DOHH2 (cell line): ENCODE results near the gene CNTNAP2.

Source experiments
- H3F3A ChIP-seq: fragments of 200-600 bp; sonication (generic), shearing (Covaris generic); 2 replicates; pipeline ENCODE4 v1.6.0; 2016; ENCODE audit warnings: antibody characterized with exemption, mild to moderate bottlenecking; ENCODE audit not compliant: control insufficient read depth, insufficient read depth
- H3K27ac ChIP-seq: fragments of 200-600 bp; sonication (generic); 2 replicates; pipeline ENCODE4 v1.5.1; 2014; ENCODE audit warnings: low read depth, mild to moderate bottlenecking, low read length, moderate library complexity
- H3K27me3 ChIP-seq: fragments of 200-600 bp; sonication (generic); 2 replicates; pipeline ENCODE4 v1.6.1; 2014; ENCODE audit warnings: mild to moderate bottlenecking, low read length, mixed read lengths; ENCODE audit not compliant: control insufficient read depth
- H3K36me3 ChIP-seq: fragments of 200-600 bp; sonication (generic); 2 replicates; pipeline ENCODE4 v1.6.1; 2014; ENCODE audit warnings: mild to moderate bottlenecking, low read length, moderate library complexity, mixed read lengths; ENCODE audit not compliant: control insufficient read depth
- H3K4me1 ChIP-seq: fragments of 200-600 bp; sonication (generic); 2 replicates; pipeline ENCODE4 v1.6.1; 2014; ENCODE audit warnings: mild to moderate bottlenecking, low read length, mixed read lengths; ENCODE audit not compliant: control insufficient read depth
- H3K4me2 ChIP-seq: fragments of 200-600 bp; sonication (generic); 2 replicates; pipeline ENCODE4 v1.6.0; 2014; ENCODE audit warnings: mild to moderate bottlenecking, low read length, moderate library complexity
- H3K4me3 ChIP-seq: fragments of 200-600 bp; sonication (generic); 2 replicates; pipeline ENCODE4 v1.5.1; 2014; ENCODE audit warnings: mild to moderate bottlenecking, low read length, mixed read lengths
- H3K79me2 ChIP-seq: fragments of 200-600 bp; sonication (generic); 2 replicates; pipeline ENCODE4 v1.6.1; 2014; ENCODE audit warnings: mild to moderate bottlenecking, low read length, mixed read lengths; ENCODE audit not compliant: control insufficient read depth
- H3K9me2 ChIP-seq: fragments of 200-600 bp; sonication (generic); replicated peaks from 2 replicates; pipeline ENCODE4 v1.6.1; 2014; ENCODE audit warnings: mild to moderate bottlenecking, low read length, mixed read lengths; ENCODE audit not compliant: control insufficient read depth
- H3K9me3 ChIP-seq: fragments of 200-600 bp; sonication (generic); 2 replicates; pipeline ENCODE4 v1.6.1; 2014; ENCODE audit warnings: antibody characterized with exemption, low read length, mixed read lengths; ENCODE audit not compliant: control insufficient read depth, insufficient read depth
- H4K20me1 ChIP-seq: fragments of 200-600 bp; sonication (generic); 2 replicates; pipeline ENCODE4 v1.6.0; 2014; ENCODE audit warnings: low read depth, mild to moderate bottlenecking, antibody characterized with exemption, low read length, moderate library complexity; ENCODE audit not compliant: control insufficient read depth, insufficient read depth
- CTCF ChIP-seq: fragments of 200-600 bp; sonication (generic); IDR thresholded peaks from one replicate; pipeline ENCODE4 v1.5.1; 2014; ENCODE audit warnings: antibody characterized with exemption, mild to moderate bottlenecking, low read depth, low read length; ENCODE audit not compliant: poor library complexity, severe bottlenecking
- EZH2phosphoT487 ChIP-seq: fragments of 200-600 bp; sonication (generic); IDR thresholded peaks from 2 replicates; pipeline ENCODE4 v1.6.1; 2017; ENCODE audit warnings: borderline replicate concordance, mild to moderate bottlenecking, antibody characterized with exemption, low read length, moderate library complexity, mixed read lengths

Gene CNTNAP2

GRCh38 chr7:147535701-147536111 lies 1419.1 kb downstream of the CNTNAP2 start:
- Histone ChIP-seq H3K27ac (no peak overlapping the region), H3K4me1 (no peaks in the 10 kb centered on the region), H3K36me3 (no peaks in the 10 kb centered on the region), H3K9me2 (no peaks in the 10 kb centered on the region), H3K9me3 (no peaks in the 10 kb centered on the region), H3K4me2 (no peak overlapping the region), H3F3A (no peaks in the 10 kb centered on the region), H3K27me3 (no peaks in the 10 kb centered on the region), H3K79me2 (no peaks in the 10 kb centered on the region), H3K4me3 (no peak overlapping the region), H4K20me1 (no peaks in the 10 kb centered on the region)
- TF ChIP-seq EZH2phosphoT487 (no peak), CTCF (no peak)

- Histone ChIP-seq H3K36me3 (no peaks in the 10 kb centered on the region), H3K27ac (no peak overlapping the region), H3K4me1 (no peaks in the 10 kb centered on the region), H3K27me3 (no peaks in the 10 kb centered on the region), H4K20me1 (no peaks in the 10 kb centered on the region), H3F3A (no peaks in the 10 kb centered on the region), H3K4me3 (no peak overlapping the region), H3K9me3 (no peaks in the 10 kb centered on the region), H3K9me2 (no peaks in the 10 kb centered on the region), H3K79me2 (no peaks in the 10 kb centered on the region), H3K4me2 (no peak overlapping the region)
- TF ChIP-seq CTCF (no peak), EZH2phosphoT487 (no peak)
Measured at GRCh38 chr7:147539685-147540084, 1423.1 kb downstream of the CNTNAP2 start.

- Histone ChIP-seq H4K20me1 (no peaks in the 10 kb centered on the region), H3K4me2 (no peak overlapping the region), H3K9me2 (no peaks in the 10 kb centered on the region), H3K4me3 (no peak overlapping the region), H3K27ac (no peak overlapping the region), H3F3A (no peaks in the 10 kb centered on the region), H3K9me3 (no peaks in the 10 kb centered on the region), H3K36me3 (no peaks in the 10 kb centered on the region), H3K4me1 (no peaks in the 10 kb centered on the region), H3K27me3 (no peaks in the 10 kb centered on the region), H3K79me2 (no peaks in the 10 kb centered on the region)
- TF ChIP-seq EZH2phosphoT487, result no peak
- TF ChIP-seq CTCF, result no peak
Measured at GRCh38 chr7:147540743-147541142, 1424.1 kb downstream of the CNTNAP2 start.

- no peak overlapping the region for H3K27ac ChIP-seq
- TF ChIP-seq EZH2phosphoT487 (no peak), CTCF (no peak)
- no peaks in the 10 kb centered on the region for H3F3A ChIP-seq
Measured at GRCh38 chr7:147541261-147541660, 1424.7 kb downstream of the CNTNAP2 start.

More at GRCh38 chr7:147541261-147541660, 1424.7 kb downstream of the CNTNAP2 start:
- no peak overlapping the region for H3K4me2 ChIP-seq
- H3K9me2 ChIP-seq, result no peaks in the 10 kb centered on the region
- no peaks in the 10 kb centered on the region for H3K27me3 ChIP-seq
- H4K20me1 ChIP-seq, result no peaks in the 10 kb centered on the region
- H3K79me2 ChIP-seq, result no peaks in the 10 kb centered on the region
- no peak overlapping the region for H3K4me3 ChIP-seq
- H3K4me1 ChIP-seq, result no peaks in the 10 kb centered on the region
- H3K9me3 ChIP-seq, result no peaks in the 10 kb centered on the region
- no peaks in the 10 kb centered on the region for H3K36me3 ChIP-seq
